Measurements from ENCODE around the gene FAM135A. TPM values are rescaled to one million over a fixed set of nuclear protein-coding genes. Genes with fewer than 3 reads are reported as not detected.

Gene FAM135A
- total and polyA plus RNA-seq, 2 of the 13 experiments (the other 11 are each of a cell fraction or from before 2014, with no cell fraction given), result 26.9 to 31.5 TPM

GRCh38 chr6:70506321-70506720, 93.0 kb downstream of the FAM135A start:
- BruUV-seq (replicated peaks), result no TSS peak
- TF ChIP-seq EZH2 (conservative IDR thresholded peaks at IDR 0.05; ENCODE audit: low read depth, low read length), result no peak
- no peak for TF ChIP-seq ZFP82 (CRISPR knock-in tag; IDR thresholded peaks at IDR 0.05; ENCODE audit: borderline replicate concordance)
- TF ChIP-seq CEBPB (IDR thresholded peaks at IDR 0.05; ENCODE audit: borderline replicate concordance, low read depth, low read length), result no peak
- TF ChIP-seq ZBTB40 (IDR thresholded peaks at IDR 0.05), result peak; percentile 37; the same call in 1 of the 2 replicates
- TF ChIP-seq ZBTB40 (CRISPR knock-in tag; IDR thresholded peaks at IDR 0.05), result no peak
- H4K20me1 ChIP-seq (ENCODE audit: insufficient read depth, low read length), result no peaks in the 10 kb centered on the region
- POLR2A ChIA-PET, result no interaction called here
- no peak overlapping the region for H2AFZ ChIP-seq (ENCODE audit: low read length)
- no peak for DNase-seq (ENCODE audit: low spot score)
- ATAC-seq, result no peak
- peaks cover 7% of the 10 kb centered on the region for H3K9me3 ChIP-seq (ENCODE audit: low read length)
- WGBS (ENCODE audit: low lambda C conversion rate), result 98% methylated on average over 2 of the region's 2 CpGs
- no peak overlapping the region for H3K4me3 ChIP-seq (replicated peaks in 1 of 3; ENCODE audit: insufficient read depth in 1 of 3, low read depth in 2 of 3, low read length in 3 of 3)
- H3K27ac ChIP-seq (ENCODE audit: extremely low read length, insufficient read depth, low read length), result no peak overlapping the region
- no peak overlapping the region for H3K9ac ChIP-seq (ENCODE audit: insufficient read depth, low read depth, low read length)
- intact Hi-C loops (cut with micrococcal nuclease; ENCODE audit: unreplicated experiment), result no loop called here
- in situ Hi-C loops (cut with HindIII; ENCODE audit: extremely low pct_ligation_motif_present, low pct_unique_long_range_greater_than_20kb), result no loop called here
- no peak overlapping the region for H3K4me2 ChIP-seq (ENCODE audit: low read depth, low read length)
- no peaks in the 10 kb centered on the region for H3K79me2 ChIP-seq (ENCODE audit: insufficient read depth, low read length)
- H3K4me1 ChIP-seq (ENCODE audit: insufficient read depth, low read length), result peaks cover under 1% of the 10 kb centered on the region; the same call in 1 of the 2 replicates
- H3K36me3 ChIP-seq (replicated peaks in 1 of 2; ENCODE audit: control insufficient read depth in 1 of 2, insufficient read depth in 2 of 2, low read length in 2 of 2), result peaks cover 3 to 27% of the 10 kb centered on the region in 2 experiments; a peak in 4 of 5 replicates
- H3K27me3 ChIP-seq (ENCODE audit: control insufficient read depth in 1 of 2, insufficient read depth in 2 of 2, low read length in 2 of 2), result no peaks in the 10 kb centered on the region
- CTCF ChIA-PET (ENCODE audit: low intra/inter-chr PET ratio, low total read pairs), result no interaction called here
- no peak for FAIRE-seq
